ENCODE measurements around the gene ALK. TPM values are rescaled to one million over a fixed set of nuclear protein-coding genes. Genes with fewer than 3 reads are reported as not detected.

Gene ALK
- total RNA-seq, 1 experiment from 2014 or later, result not detected

- no peak overlapping the region for H2BK20ac ChIP-seq (ENCODE audit: low read depth, low read length, poor library complexity, severe bottlenecking)
- H4K91ac ChIP-seq (ENCODE audit: insufficient read length, low read depth, low read length), result no peak overlapping the region
- no peak overlapping the region for H4K8ac ChIP-seq (replicated peaks; ENCODE audit: insufficient read length, low read depth, low read length)
- H3K27me3 ChIP-seq (ENCODE audit: insufficient read depth, low read length), result no peaks in the 10 kb centered on the region
- no peak for DNase-seq
- H3K4me2 ChIP-seq (ENCODE audit: insufficient read depth, insufficient read length, low read length), result no peak overlapping the region
- H2AFZ ChIP-seq (ENCODE audit: low read length), result no peak overlapping the region
- Mint-ChIP-seq H3K4me3 (no peak overlapping the region), H3K27ac (no peak overlapping the region), H3K36me3 (ENCODE audit: insufficient read depth in 1 of 3, low read depth in 3 of 3) (no peaks in the 10 kb centered on the region; a peak in 1 of 7 replicates), H3K27me3 (ENCODE audit: low read depth) (peaks cover 2% of the 10 kb centered on the region; the same call in 1 of the 2 replicates), H3K4me1 (peaks cover 33 to 36% of the 10 kb centered on the region in 2 experiments), H3K9me3 (no peaks in the 10 kb centered on the region)
- no peak overlapping the region for H3K18ac ChIP-seq (ENCODE audit: insufficient read length, low read depth, low read length)
- no peaks in the 10 kb centered on the region for H3K79me2 ChIP-seq (ENCODE audit: insufficient read depth, low read length)
- no peak overlapping the region for H3K27ac ChIP-seq (ENCODE audit: insufficient read length, low read depth, low read length)
- no peak overlapping the region for H2AK5ac ChIP-seq (ENCODE audit: insufficient read length, low read length)
- no peaks in the 10 kb centered on the region for H3K9me3 ChIP-seq (ENCODE audit: control insufficient read depth, low read depth, low read length)
- no peaks in the 10 kb centered on the region for H4K20me1 ChIP-seq (ENCODE audit: control insufficient read depth, insufficient read depth, insufficient read length)
- H3K56ac ChIP-seq (ENCODE audit: insufficient read length, low read depth, low read length), result no peak overlapping the region
- H3K79me1 ChIP-seq (ENCODE audit: insufficient read depth, low read depth, low read length, poor library complexity, severe bottlenecking), result no peaks in the 10 kb centered on the region
- H3K9ac ChIP-seq (ENCODE audit: extremely low read depth, insufficient read length, low read length), result no peak overlapping the region
- no peak overlapping the region for H3K23ac ChIP-seq (ENCODE audit: insufficient read length, low read depth, low read length)
- H2BK120ac ChIP-seq (ENCODE audit: low read depth, low read length, poor library complexity, severe bottlenecking), result no peak overlapping the region
- no peak for TF ChIP-seq CTCF (conservative IDR thresholded peaks at IDR 0.05)
- no peak overlapping the region for H4K5ac ChIP-seq (ENCODE audit: insufficient read length, low read depth, low read length)
- H3K4ac ChIP-seq (ENCODE audit: low read depth, low read length), result no peak overlapping the region
- H3K4me1 ChIP-seq (ENCODE audit: insufficient read depth, low read length), result peaks cover 6% of the 10 kb centered on the region; the same call in 1 of the 2 replicates
- no peaks in the 10 kb centered on the region for H3K23me2 ChIP-seq (ENCODE audit: insufficient read length, low read depth, low read length, poor library complexity, severe bottlenecking)
- no CpG with 5 or more reads among the region's 6 CpGs for WGBS (ENCODE audit: extremely low coverage, insufficient read length, low lambda C conversion rate)
- no peak overlapping the region for H3K14ac ChIP-seq (ENCODE audit: insufficient read depth, low read length)
- no peak overlapping the region for H2BK12ac ChIP-seq (ENCODE audit: insufficient read length, low read depth, low read length)
- no peak overlapping the region for H2BK5ac ChIP-seq (ENCODE audit: insufficient read length, low read length)
- H2BK15ac ChIP-seq (ENCODE audit: low read depth, low read length), result no peak overlapping the region
- no peak overlapping the region for H3T11ph ChIP-seq (ENCODE audit: low read length)
Observed at GRCh38 chr2:29615841-29616240, 305.5 kb downstream of the ALK start.
